IPS DF 4.7 (cell line): ENCODE results near the gene ANKRD36.
"Not testable (repeated sequence)": the region's sequence is repeated elsewhere in the genome, so short reads cannot be mapped to it uniquely, and the experiment has no call there.

Source experiments
- DNase-seq: peaks from one replicate; pipeline ENCODE4 v3.0.0-alpha.2; 2013; ENCODE audit warnings: low spot score; ENCODE audit errors: extremely low read depth

Gene ANKRD36

DNA sequence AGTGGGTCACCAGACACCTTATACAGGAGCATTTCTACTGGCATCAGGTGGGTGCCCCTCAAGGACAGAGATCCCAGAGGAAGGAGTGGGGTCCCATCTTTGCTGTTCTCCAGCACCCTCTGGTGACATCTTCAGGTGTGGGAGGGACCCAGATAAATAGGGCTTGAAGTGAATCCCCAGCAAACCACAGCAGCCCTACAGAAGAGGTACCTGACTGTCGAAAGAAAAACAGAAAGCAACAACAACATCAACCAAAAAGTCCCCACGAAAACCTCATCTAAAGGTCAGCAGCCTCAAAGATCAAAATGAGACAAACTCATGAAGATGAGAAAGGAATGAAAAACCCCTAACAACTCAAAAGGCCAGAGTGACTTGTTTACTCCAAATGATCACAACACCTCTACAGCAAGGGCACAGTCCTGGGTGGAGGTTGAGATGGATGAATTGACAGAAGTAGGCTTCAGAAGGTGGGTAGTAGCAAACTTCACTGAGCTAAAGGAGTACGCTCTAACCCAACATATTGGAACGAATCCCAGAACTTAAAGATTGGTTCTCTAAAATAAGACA, 163.4 kb downstream of the ANKRD36 start:
- not testable (repeated sequence) for DNase-seq

DNA sequence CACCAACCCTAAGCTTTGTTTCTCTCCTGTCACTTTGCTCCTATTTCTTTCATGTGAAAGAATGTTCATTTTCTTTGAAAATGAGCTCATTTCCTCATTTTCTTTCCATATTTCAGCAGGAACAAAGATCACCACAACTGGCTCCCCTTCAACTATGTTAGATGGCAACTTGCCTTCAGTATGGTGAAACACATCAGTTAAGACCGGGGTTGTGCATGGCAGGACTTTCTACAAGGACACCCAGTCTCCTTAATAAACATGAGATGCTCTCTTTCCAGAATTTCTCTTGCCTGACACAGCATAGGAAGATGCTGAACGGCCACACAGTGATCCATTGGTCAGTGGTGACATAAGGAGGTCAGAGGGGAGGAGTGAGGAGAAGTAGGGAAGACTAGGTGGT, 172.2 kb downstream of the ANKRD36 start:
- DNase-seq = not testable (repeated sequence)

DNA sequence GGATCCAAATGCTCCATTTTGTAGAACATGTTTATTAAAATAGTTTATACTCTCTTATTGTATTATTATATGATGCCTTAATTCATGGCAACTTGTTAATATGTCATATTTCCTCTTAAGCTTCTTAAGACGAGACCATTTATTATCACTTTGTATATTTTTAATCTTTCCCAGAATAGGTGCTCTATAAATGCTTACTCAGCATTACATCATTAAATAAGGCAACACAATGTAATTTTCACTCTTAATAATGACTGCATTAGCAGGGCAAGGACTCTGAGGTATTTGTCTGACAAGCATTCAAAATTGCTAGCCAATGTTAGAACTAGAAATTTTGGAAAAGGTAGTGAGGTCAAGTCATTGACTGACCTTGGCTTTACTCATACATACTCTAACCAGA, 180.7 kb downstream of the ANKRD36 start:
- not testable (repeated sequence) for DNase-seq
